Measurements from ENCODE around the gene PLK5.

- TF ChIP-seq, protein P1, sequence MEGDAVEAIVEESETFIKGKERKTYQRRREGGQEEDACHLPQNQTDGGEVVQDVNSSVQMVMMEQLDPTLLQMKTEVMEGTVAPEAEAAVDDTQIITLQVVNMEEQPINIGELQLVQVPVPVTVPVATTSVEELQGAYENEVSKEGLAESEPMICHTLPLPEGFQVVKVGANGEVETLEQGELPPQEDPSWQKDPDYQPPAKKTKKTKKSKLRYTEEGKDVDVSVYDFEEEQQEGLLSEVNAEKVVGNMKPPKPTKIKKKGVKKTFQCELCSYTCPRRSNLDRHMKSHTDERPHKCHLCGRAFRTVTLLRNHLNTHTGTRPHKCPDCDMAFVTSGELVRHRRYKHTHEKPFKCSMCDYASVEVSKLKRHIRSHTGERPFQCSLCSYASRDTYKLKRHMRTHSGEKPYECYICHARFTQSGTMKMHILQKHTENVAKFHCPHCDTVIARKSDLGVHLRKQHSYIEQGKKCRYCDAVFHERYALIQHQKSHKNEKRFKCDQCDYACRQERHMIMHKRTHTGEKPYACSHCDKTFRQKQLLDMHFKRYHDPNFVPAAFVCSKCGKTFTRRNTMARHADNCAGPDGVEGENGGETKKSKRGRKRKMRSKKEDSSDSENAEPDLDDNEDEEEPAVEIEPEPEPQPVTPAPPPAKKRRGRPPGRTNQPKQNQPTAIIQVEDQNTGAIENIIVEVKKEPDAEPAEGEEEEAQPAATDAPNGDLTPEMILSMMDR (conservative IDR thresholded peaks at IDR 0.05; ENCODE audit: low read depth in 2 of 2) = no peak
- no peak for TF ChIP-seq POLR2AphosphoS5 (IDR thresholded peaks at IDR 0.05; ENCODE audit: low read depth)
- TF ChIP-seq, protein P2, sequence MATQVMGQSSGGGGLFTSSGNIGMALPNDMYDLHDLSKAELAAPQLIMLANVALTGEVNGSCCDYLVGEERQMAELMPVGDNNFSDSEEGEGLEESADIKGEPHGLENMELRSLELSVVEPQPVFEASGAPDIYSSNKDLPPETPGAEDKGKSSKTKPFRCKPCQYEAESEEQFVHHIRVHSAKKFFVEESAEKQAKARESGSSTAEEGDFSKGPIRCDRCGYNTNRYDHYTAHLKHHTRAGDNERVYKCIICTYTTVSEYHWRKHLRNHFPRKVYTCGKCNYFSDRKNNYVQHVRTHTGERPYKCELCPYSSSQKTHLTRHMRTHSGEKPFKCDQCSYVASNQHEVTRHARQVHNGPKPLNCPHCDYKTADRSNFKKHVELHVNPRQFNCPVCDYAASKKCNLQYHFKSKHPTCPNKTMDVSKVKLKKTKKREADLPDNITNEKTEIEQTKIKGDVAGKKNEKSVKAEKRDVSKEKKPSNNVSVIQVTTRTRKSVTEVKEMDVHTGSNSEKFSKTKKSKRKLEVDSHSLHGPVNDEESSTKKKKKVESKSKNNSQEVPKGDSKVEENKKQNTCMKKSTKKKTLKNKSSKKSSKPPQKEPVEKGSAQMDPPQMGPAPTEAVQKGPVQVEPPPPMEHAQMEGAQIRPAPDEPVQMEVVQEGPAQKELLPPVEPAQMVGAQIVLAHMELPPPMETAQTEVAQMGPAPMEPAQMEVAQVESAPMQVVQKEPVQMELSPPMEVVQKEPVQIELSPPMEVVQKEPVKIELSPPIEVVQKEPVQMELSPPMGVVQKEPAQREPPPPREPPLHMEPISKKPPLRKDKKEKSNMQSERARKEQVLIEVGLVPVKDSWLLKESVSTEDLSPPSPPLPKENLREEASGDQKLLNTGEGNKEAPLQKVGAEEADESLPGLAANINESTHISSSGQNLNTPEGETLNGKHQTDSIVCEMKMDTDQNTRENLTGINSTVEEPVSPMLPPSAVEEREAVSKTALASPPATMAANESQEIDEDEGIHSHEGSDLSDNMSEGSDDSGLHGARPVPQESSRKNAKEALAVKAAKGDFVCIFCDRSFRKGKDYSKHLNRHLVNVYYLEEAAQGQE (IDR thresholded peaks at IDR 0.05; ENCODE audit: unreplicated experiment) = no peak
These were observed 19.7 kb upstream of the PLK5 start for GRCh38 chr19:1503925-1504773.

Data from GM23338 (cell line).